Osteoblast (primary cell): ENCODE data around the gene MATR3. TPM values are rescaled to one million over a fixed set of nuclear protein-coding genes. Genes with fewer than 3 reads are reported as not detected.

ENCODE experiments used
- DNase-seq: peaks from one replicate; pipeline ENCODE4 v3.0.0; 2011; ENCODE audit warnings: low spot score, mixed read lengths; ENCODE audit not compliant: insufficient read length; ENCODE audit errors: missing footprints
- H2AFZ ChIP-seq: 2 replicates; pipeline ENCODE4 v1.6.0; 2011; ENCODE audit warnings: mild to moderate bottlenecking, low read length
- H3K27ac ChIP-seq: 2 replicates; pipeline ENCODE4 v1.5.1; 2011; ENCODE audit warnings: mild to moderate bottlenecking, low read depth, low read length, moderate library complexity
- H3K27me3 ChIP-seq: 2 replicates; pipeline ENCODE4 v1.6.0; 2012; ENCODE audit warnings: mild to moderate bottlenecking, control low read depth, inconsistent platforms, low read length, moderate library complexity; ENCODE audit not compliant: insufficient read depth
- H3K36me3 ChIP-seq: 2 replicates; pipeline ENCODE4 v1.5.1; 2011; ENCODE audit warnings: mild to moderate bottlenecking, low read length, control low read depth, moderate library complexity; ENCODE audit not compliant: insufficient read depth
- H3K4me1 ChIP-seq: 2 replicates; pipeline ENCODE4 v1.5.1; 2011; ENCODE audit warnings: mild to moderate bottlenecking, low read length, control low read depth, moderate library complexity; ENCODE audit not compliant: insufficient read depth
- H3K4me2 ChIP-seq: 2 replicates; pipeline ENCODE4 v1.6.0; 2011; ENCODE audit warnings: mild to moderate bottlenecking, low read length; ENCODE audit not compliant: insufficient read depth
- H3K4me3 ChIP-seq: fragments of 200-600 bp; sonication (generic); 3 replicates; pipeline ENCODE4 v1.5.1; 2012; ENCODE audit warnings: mild to moderate bottlenecking, low read length, inconsistent platforms; ENCODE audit not compliant: insufficient read depth
- H3K79me2 ChIP-seq: 2 replicates; pipeline ENCODE4 v1.6.0; 2012; ENCODE audit warnings: mild to moderate bottlenecking, low read length, control low read depth, inconsistent platforms; ENCODE audit not compliant: insufficient read depth
- H3K9me3 ChIP-seq: 2 replicates; pipeline ENCODE4 v1.5.1; 2011; ENCODE audit warnings: low read depth, low read length, control low read depth
- H4K20me1 ChIP-seq: 2 replicates; pipeline ENCODE4 v1.6.0; 2012; ENCODE audit warnings: mild to moderate bottlenecking, low read length, control low read depth; ENCODE audit not compliant: insufficient read depth
- total RNA-seq: library from RNA; depleted of rRNA; stranded (reverse); fragments of >200 nt; gene quantifications from 2 replicates; pipeline ENCODE4 v1.2.3, GENCODE V29; 2012
- TF ChIP-seq, protein P1 (sequence below): IDR thresholded peaks from 2 replicates; pipeline ENCODE4 v1.5.1; 2011; ENCODE audit warnings: mild to moderate bottlenecking, low read depth, low read length, moderate library complexity; ENCODE audit errors: extremely low read depth

Gene MATR3
- total RNA-seq, 1 donor: 284 TPM

DNA sequence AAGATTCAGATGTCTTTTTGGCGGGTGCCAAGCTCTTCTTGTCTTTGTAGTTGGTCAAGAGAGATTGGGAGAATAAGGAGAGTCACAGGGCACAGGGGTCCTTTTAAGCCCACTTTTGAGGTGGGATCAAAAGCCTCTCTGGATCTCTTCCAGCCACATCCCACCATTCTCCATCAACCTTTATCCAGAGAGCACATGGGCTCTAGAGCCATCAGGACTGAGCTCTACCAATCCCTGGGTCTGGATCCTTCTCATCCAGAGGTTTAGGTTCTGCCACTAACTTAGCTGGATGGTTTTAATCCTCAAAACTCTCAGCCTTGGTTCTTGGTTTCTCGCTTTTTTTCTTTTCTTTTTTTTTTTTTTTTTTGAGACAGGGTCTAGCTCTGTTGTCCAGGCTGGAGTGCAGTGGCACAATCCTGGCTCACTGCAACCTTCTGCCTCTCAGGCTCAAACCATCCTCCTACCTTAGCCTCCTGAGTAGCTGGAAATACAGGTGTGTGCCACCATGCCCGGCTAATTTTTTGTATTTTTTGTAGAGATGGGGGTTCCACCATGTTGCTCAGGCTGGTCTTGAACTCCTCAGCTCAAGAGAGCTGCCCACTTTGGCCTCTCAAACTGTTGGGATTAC, 44.6 kb upstream of the MATR3 start:
- H3K79me2 ChIP-seq: no peaks in the 10 kb centered on the region
- no peaks in the 10 kb centered on the region for H3K27me3 ChIP-seq
- no peaks in the 10 kb centered on the region for H3K36me3 ChIP-seq
- no peak overlapping the region for H3K27ac ChIP-seq
- no peak overlapping the region for H3K4me3 ChIP-seq
- TF ChIP-seq, protein P1, sequence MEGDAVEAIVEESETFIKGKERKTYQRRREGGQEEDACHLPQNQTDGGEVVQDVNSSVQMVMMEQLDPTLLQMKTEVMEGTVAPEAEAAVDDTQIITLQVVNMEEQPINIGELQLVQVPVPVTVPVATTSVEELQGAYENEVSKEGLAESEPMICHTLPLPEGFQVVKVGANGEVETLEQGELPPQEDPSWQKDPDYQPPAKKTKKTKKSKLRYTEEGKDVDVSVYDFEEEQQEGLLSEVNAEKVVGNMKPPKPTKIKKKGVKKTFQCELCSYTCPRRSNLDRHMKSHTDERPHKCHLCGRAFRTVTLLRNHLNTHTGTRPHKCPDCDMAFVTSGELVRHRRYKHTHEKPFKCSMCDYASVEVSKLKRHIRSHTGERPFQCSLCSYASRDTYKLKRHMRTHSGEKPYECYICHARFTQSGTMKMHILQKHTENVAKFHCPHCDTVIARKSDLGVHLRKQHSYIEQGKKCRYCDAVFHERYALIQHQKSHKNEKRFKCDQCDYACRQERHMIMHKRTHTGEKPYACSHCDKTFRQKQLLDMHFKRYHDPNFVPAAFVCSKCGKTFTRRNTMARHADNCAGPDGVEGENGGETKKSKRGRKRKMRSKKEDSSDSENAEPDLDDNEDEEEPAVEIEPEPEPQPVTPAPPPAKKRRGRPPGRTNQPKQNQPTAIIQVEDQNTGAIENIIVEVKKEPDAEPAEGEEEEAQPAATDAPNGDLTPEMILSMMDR: no peak
- DNase-seq: peak; percentile 73
- H3K9me3 ChIP-seq: no peaks in the 10 kb centered on the region
- H2AFZ ChIP-seq: no peak overlapping the region
- H3K4me2 ChIP-seq: no peak overlapping the region
- H4K20me1 ChIP-seq: no peaks in the 10 kb centered on the region
- peaks cover 11% of the 10 kb centered on the region for H3K4me1 ChIP-seq

DNA sequence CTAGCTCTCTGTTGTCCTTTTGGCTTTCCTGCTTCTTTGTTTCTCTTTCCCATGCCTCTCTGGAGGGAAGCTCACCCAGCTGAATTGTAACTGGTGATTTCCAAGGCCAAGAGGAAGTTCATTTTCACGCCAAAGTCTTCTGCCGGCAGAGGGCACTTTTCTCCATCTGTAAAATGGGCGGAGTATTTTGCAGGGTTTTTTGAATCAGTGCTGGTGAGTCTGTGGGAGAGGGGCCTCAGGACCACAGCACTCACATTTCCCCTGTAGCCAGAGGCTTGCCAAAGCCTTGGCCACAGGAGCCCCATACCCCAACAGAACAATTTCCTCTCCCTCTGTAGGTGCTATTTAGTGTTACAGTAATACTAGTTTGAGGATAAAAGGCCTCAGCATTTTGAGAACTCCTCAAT, 42.3 kb upstream of the MATR3 start:
- no peak for DNase-seq
- Histone ChIP-seq H3K4me2 (no peak overlapping the region), H3K4me3 (no peak overlapping the region), H3K27me3 (no peaks in the 10 kb centered on the region), H3K36me3 (no peaks in the 10 kb centered on the region), H4K20me1 (no peaks in the 10 kb centered on the region), H2AFZ (no peak overlapping the region), H3K27ac (no peak overlapping the region), H3K79me2 (no peaks in the 10 kb centered on the region), H3K4me1 (peaks cover 4% of the 10 kb centered on the region), H3K9me3 (no peaks in the 10 kb centered on the region)
- TF ChIP-seq, protein P1: peak; percentile 32

DNA sequence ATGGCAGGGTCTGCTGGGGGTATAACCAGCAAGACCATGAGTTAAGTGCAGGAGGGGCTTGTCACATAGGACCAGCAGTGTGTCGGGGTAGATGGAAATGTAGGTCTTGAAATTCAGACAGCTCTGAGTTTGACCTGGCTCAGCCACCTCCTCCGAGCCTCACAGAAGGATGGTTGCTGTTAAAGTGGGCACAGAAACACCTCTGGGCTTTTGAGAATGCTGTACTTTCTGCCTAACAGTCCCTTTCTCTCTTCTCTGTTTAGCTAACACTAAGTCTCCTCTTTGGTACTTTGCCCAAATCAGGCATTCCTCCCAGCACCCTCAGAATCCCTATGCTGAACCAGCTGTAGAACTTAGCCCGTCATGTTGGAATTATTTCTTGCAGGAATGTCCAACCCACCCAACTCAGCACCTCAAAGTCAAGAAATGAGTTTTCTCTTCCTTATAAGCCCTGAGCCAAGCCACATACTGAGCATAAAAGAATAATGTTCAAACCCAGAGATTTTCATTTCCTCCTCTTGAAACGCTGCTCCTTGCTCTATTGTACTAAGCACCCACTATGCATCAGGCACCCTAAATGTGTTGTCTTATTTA, 41.7 kb upstream of the MATR3 start:
- Histone ChIP-seq H3K9me3 (no peaks in the 10 kb centered on the region), H2AFZ (peak overlapping the region; percentile 8), H3K36me3 (no peaks in the 10 kb centered on the region), H3K27me3 (no peaks in the 10 kb centered on the region), H3K4me2 (no peak overlapping the region), H3K4me3 (no peak overlapping the region), H3K79me2 (no peaks in the 10 kb centered on the region), H4K20me1 (no peaks in the 10 kb centered on the region), H3K27ac (no peak overlapping the region), H3K4me1 (peaks cover under 1% of the 10 kb centered on the region)
- TF ChIP-seq, protein P1: no peak
- DNase-seq: peak; percentile 59

DNA sequence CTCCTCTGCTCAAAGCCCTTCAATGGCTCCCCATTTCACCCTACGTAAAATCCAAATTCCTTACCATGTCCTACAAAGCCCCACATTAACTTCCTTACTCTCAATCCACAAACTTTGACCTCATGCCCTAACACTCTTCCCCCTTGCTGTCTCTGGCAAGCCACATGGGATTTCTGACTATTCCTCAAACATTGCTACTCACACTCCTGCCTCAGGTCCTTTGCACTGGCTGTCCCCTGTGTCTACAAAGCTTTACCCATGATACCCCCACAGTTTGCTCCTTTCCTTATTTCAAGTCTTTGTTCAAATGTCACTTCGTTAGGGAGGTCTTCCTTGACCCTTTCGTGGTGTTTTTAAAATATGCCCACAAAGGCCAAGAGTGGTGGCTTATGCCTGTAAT, 40.4 kb upstream of the MATR3 start:
- Histone ChIP-seq H2AFZ (no peak overlapping the region), H3K27ac (no peak overlapping the region), H3K4me3 (no peak overlapping the region), H3K79me2 (no peaks in the 10 kb centered on the region), H3K4me1 (no peaks in the 10 kb centered on the region), H3K9me3 (no peaks in the 10 kb centered on the region), H3K4me2 (no peak overlapping the region), H3K27me3 (no peaks in the 10 kb centered on the region), H3K36me3 (no peaks in the 10 kb centered on the region), H4K20me1 (no peaks in the 10 kb centered on the region)
- no peak for DNase-seq
- TF ChIP-seq, protein P1: no peak
